GM15510 (cell line): ENCODE data around the gene CDH5.

Source experiments
- POLR2A ChIP-seq: IDR thresholded peaks from 3 replicates; pipeline ENCODE4 v1.6.1; 2011; ENCODE audit warnings: borderline replicate concordance; ENCODE audit not compliant: insufficient read length; ENCODE audit errors: extremely low read depth

Gene CDH5

DNA sequence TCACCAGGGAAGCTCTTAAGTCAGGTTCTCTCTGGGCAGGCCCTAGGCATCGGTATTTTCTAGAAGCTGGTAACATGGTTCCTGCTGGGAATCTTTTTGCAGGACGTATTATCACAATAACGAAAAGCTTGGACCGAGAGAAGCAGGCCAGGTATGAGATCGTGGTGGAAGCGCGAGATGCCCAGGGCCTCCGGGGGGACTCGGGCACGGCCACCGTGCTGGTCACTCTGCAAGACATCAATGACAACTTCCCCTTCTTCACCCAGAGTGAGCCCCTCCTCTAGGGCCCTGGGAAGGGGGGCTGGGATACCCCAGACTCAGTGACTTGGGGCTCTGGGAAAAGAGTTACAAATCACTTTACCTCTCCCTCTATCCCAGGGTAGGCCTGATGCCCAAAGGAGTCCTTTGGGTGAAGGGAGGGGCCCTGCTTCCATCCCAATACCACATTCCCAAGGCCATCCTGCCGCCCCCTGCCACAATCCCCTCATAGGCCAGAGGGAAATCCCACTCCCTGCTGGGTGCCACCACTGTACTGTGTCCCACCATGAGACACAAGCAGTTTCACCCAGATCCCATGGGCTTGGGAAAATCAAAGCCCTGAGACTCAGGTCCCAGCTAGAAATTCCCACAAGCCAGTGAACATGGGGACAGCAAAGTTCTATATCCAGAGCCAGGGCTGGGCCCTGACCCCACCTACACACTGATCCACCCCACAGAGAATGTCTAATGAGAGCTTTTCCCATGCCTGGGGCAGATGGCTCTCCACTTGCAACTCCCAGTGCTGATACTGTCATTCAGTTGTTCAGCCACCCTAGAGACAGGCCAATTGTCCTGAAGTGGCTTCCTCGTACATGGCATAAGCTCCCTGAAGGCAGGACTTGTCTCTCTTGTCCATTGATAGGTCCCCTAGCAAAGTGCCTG lies 23.0 kb downstream of the CDH5 start:
- no peak for TF ChIP-seq POLR2A

GRCh38 chr16:66390346-66391108 lies 24.0 kb downstream of the CDH5 start:
- TF ChIP-seq POLR2A = no peak

DNA sequence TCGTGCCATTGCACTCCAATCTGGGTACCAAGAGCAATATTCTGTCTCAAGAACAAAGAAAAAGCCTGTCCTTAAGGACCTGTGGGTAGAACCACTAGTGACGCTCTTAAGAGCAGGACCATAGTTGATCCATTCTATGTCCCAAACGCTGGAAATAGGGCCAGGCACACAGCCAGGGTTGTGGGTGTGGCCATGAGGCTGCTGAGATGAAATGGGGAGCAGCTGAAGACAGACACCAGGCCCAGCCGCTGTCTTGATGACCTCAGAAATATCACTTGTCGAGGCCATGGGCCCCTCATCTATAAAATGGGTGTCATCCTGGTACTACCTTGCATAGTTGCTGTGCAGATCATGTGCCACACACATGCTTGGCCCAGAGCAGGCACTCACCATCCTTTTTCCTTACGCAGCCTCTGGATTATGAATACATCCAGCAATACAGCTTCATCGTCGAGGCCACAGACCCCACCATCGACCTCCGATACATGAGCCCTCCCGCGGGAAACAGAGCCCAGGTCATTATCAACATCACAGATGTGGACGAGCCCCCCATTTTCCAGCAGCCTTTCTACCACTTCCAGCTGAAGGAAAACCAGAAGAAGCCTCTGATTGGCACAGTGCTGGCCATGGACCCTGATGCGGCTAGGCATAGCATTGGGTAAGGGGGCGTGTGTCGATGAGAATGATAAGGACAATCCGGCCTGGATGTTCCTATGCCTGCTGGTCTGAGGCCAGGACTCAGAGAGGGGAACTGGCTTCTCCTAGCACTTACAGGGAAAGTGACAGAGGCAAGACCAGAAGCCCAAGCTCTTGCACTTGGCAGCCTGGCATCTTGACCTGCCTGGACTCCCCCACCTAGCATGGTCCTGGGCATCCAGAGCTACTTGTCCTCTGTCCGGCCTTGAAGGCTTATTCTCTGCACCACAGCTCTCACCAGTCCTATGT lies 25.5 kb downstream of the CDH5 start:
- no peak for TF ChIP-seq POLR2A

GRCh38 chr16:66395806-66396555 lies 29.5 kb downstream of the CDH5 start:
- no peak for TF ChIP-seq POLR2A

DNA sequence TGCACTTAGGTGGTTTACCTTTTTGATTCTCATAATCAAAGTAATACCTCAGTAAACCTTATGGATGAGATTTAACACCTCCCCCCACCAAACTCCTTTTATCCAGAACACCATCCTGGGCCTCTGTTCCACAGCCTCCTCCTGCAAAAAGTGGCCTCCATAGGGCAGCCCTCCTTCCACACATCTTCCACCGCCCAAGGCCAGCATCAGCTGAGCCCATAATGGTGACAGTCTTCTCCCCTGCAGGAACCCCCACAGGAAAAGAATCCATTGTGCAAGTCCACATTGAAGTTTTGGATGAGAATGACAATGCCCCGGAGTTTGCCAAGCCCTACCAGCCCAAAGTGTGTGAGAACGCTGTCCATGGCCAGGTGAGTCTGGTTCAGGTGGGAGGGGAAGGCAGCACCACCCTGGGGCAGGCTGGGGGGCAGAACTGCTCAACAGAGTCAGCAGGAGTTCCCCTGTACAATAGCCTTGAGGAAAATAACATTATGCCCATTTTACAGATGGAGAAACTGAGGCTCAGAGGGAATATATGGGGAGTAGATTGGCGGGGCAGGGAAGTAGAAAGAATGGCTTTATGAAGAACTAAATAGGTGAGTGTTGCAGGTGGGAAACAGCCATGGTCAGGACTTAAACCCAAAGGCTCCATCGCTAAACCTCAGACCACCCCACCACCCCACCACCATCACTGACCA lies 31.4 kb downstream of the CDH5 start:
- TF ChIP-seq POLR2A = no peak

- TF ChIP-seq POLR2A = no peak
Observed at GRCh38 chr16:66399031-66399430, 32.5 kb downstream of the CDH5 start.

DNA sequence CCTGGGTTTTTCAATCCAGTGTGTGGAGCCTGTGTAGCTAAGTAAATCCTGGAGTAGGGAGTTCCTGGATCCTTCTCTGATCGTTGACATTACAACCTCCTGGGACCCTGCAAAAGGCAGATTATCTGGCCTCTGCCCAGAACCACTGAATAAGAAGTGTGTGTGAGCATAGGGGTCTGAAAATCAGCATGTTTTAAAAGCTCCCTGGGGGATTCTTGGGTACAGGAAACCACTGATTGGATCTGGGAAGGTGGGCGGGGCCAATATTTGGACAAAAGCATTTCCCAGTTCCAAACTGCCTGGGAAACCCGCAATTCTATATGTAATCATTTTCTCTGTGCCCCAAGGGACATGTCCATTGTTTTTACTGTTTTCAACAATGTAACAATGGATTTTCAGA lies 33.4 kb downstream of the CDH5 start:
- TF ChIP-seq POLR2A = no peak

DNA sequence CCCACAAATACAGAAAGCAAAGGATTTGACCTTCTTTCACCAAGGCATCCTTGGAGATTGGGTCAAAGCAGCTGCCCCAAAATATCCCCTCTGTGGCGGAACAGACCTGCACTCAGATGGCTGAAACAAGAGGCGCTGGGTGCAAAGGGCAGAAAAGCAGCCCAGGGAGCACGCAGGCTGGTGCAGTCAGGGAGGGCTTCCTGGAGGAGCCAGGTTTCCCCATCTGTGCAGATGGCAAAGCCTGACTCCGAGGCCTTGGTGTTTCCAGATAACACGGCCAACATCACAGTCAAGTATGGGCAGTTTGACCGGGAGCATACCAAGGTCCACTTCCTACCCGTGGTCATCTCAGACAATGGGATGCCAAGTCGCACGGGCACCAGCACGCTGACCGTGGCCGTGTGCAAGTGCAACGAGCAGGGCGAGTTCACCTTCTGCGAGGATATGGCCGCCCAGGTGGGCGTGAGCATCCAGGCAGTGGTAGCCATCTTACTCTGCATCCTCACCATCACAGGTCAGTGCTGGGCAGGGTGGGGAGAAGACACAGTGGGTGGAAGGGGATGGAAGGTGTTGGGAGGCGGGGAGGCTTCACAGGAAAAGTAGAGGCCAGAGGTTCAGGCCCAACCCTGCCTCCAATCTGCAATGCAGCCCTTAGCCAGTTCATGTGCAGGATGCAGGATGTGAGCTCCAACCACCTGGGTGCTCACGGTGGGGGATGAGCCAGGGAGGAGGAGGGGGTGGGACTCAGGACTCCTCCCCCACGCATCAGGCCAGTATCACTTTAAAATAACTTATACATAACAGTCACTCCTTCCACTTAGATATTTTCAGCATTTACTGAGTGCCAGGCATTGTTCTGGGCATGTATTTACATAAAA lies 34.3 kb downstream of the CDH5 start:
- no peak for TF ChIP-seq POLR2A

DNA sequence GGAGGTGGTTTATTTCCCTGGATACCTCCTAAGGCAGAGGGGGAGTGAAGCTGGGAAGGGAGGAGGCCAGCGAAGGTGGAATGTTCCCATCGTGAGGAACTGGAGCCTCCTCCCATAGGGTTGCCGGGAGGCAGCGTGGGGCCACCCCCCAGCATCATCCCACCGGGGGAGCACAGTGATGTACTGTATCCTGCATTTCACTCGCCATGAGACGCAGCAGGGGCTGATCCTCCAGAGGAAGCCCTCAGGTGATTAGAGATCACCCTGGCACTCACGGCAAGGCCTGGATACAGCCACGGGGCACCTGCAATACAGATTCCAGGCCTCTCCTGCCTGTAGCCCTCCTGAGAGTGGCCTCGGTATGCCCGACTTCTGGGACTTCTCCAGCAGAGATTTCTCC lies 35.1 kb downstream of the CDH5 start:
- TF ChIP-seq POLR2A = no peak

DNA sequence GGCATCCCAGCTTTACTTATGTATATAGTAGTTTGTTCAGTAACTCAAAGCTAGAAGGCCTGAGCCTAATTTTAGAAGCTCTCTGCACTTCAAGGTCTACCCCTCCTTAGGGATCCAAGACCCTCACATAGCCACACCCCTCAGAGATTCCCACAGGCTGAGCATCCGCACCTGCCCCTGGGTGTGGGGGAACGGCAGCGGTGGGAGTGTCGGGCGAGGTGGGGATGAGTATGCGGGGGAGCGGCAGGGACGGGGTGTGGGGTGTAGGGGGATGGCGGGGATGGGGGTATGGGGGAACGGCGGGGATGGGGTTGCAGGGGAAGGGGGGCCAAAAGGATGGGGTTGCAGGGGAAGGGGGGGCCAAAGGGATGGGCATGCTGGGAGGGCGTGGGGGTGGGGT lies 35.7 kb downstream of the CDH5 start:
- no peak for TF ChIP-seq POLR2A

DNA sequence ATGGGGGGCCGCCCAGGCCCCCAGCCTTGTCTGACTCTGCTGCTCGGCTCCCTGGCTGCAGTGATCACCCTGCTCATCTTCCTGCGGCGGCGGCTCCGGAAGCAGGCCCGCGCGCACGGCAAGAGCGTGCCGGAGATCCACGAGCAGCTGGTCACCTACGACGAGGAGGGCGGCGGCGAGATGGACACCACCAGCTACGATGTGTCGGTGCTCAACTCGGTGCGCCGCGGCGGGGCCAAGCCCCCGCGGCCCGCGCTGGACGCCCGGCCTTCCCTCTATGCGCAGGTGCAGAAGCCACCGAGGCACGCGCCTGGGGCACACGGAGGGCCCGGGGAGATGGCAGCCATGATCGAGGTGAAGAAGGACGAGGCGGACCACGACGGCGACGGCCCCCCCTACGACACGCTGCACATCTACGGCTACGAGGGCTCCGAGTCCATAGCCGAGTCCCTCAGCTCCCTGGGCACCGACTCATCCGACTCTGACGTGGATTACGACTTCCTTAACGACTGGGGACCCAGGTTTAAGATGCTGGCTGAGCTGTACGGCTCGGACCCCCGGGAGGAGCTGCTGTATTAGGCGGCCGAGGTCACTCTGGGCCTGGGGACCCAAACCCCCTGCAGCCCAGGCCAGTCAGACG lies 36.2 kb downstream of the CDH5 start:
- no peak for TF ChIP-seq POLR2A

DNA sequence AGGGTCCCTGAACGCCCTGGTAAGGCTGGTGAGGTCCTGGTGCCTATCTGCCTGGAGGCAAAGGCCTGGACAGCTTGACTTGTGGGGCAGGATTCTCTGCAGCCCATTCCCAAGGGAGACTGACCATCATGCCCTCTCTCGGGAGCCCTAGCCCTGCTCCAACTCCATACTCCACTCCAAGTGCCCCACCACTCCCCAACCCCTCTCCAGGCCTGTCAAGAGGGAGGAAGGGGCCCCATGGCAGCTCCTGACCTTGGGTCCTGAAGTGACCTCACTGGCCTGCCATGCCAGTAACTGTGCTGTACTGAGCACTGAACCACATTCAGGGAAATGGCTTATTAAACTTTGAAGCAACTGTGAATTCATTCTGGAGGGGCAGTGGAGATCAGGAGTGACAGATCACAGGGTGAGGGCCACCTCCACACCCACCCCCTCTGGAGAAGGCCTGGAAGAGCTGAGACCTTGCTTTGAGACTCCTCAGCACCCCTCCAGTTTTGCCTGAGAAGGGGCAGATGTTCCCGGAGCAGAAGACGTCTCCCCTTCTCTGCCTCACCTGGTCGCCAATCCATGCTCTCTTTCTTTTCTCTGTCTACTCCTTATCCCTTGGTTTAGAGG lies 37.1 kb downstream of the CDH5 start:
- no peak for TF ChIP-seq POLR2A
